GM18505 (cell line): ENCODE data around the gene ULK1.
"Not testable (repeated sequence)": the region's sequence is repeated elsewhere in the genome, so short reads cannot be mapped to it uniquely, and the experiment has no call there.

ENCODE experiments used
- ATAC-seq: cut with Tn5 transposase; IDR thresholded peaks from one replicate; pipeline ENCODE4 v1.9.1; 2021; ENCODE audit not compliant: unreplicated experiment
- POLR2A ChIP-seq: IDR thresholded peaks from 4 replicates; pipeline ENCODE4 v1.6.1; 2011; ENCODE audit warnings: borderline replicate concordance; ENCODE audit not compliant: insufficient read depth, insufficient read length; ENCODE audit errors: extremely low read depth

The ULK1 gene

DNA sequence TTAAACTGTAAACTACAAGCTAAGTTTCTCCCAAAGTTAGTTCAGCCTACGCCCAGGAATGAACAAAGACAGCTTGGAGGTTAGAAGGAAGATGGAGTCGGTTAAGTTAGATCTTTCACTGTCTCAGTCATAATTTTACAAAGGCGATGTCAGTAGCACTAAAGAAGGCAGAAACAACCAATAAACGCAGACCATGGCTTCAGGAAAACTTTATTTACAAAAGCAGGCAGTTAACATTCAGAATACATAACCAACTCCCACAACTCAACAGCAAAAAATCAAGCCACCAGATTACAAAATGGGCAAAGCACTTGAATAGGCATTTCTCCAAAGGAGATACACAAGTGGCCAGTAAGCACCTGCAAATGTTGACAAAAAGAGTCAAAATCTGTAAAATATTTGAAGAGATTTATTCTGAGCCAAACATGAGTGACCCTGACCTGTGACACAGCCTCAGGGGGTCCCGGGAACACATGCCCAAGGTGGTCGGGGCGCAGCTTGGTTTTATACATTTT, 8.8 kb upstream of the ULK1 start:
- TF ChIP-seq POLR2A, result no peak
- no peak for ATAC-seq

DNA sequence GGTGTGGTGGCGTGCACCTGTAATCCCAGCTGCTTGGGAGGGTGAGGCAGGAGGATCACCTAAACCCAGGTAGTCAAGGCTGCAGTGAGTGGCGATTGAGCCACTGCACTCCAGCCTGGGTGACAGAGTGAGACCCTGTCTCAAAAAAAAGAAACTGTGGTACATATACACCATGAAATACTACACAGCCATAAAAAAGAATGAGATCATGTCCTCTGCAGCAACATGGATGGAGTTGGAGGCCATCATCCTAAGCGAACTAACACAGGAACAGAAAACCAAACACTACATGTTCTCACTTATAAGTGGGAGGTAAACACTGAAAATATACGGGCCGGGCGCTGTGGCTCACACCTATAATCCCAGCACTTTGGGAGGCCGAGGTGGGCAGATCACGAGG, 2.7 kb upstream of the ULK1 start:
- ATAC-seq, result not testable (repeated sequence)

DNA sequence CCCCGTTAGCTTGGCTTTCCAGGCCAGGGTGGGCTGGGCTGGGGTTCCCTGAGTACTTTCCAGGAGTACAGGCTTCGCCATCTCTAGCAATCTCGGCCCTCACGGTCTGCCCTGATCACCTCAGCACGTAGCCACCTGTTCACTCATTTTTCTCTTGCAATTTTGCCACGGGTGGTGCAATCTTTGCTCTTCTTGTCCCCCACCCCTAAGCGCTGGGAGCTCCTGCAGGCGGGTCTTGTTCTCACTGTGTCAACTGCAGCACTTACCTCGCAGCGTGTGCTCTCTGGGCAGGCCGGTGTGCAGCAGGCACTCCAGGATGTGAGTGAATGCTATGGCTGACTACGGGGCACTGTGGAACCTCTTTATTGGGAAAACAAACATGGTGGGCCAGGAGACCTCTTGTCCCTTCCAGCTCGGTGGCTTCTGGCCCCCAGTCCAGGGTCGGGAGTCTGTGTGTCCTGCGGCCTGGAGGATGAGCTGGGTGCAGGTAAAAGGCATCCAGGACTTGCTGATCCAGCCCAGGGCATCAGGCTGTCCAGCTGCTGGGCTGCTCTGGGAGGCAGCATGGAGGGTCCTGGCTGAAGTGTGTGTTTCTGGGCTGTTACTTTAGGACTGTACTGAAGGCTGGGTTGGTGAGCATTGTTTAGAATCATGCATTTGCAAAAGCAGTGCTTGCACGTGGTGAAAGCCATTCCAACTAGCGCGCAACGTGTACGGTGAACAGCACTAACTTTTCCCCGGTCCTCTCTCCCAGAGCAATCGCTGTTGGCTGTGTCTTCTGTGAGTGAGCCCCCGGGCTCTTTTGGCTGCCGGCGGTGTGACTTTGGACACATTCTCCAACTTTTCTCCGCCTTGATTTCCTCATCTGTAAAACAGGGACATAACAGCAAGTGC, 1.5 kb upstream of the ULK1 start:
- ATAC-seq, result no peak
- TF ChIP-seq POLR2A, result no peak

DNA sequence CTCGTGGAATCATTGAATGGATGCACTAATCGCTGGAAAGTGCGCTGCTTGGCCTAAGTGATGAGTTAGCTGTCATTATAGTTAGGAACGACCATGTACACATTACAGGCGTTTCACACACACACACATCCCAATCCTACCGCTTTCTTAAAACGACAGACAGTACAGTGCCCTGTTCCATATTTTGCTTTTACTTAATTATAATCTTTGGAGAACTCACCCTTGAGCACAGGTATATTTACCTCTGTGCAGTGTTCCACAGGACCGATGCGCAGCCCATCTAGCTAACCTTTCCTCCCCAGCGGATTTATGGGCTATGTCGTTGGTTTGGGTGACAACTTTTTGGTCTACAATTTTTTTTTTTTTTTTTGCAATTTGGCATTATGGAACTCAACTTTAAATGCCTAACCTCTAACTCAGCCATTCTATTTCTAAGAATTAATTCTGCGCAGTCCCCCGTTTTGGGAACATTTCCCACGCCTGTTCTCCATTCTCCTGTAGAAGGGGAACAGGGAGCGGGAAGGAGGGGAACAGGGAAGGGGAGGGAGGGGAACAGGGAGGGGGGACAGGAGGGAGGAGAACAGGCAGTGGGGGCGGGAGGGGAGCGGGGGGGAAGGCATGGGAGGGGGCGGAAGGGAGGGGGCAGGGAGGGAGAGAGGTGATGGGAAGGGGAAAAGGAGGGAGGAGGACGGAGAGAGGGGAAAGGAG, 663 bp upstream of the ULK1 start:
- TF ChIP-seq POLR2A, result no peak
- no peak for ATAC-seq

DNA sequence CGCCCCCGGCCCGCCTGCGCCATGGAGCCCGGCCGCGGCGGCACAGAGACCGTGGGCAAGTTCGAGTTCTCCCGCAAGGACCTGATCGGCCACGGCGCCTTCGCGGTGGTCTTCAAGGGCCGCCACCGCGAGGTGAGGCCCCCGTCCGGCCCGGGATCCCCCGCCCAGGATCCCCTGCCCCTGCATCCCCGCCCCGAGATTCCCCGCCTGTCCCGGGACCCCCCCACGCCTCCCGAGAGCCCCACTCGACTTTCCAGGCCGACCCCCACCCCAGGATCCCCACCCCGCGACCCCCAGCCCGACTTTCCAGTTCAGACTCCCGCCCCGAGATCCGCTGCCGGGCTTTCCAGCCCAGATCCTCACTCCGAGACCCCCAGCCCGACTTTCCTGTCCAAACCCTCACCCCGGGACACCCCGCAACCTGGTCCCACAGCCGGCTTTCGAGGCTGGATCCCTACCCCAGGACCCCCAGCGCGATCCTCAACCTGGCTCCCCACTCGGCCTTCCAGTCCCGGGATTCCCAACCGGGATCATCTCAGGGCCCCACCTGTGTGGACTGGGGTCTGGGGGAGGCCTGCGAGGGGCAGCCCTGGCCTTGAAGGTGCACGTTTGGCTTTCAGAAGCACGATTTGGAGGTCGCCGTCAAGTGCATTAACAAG, 688 bp downstream of the ULK1 start:
- ATAC-seq, result peak; percentile 6
- no peak for TF ChIP-seq POLR2A

DNA sequence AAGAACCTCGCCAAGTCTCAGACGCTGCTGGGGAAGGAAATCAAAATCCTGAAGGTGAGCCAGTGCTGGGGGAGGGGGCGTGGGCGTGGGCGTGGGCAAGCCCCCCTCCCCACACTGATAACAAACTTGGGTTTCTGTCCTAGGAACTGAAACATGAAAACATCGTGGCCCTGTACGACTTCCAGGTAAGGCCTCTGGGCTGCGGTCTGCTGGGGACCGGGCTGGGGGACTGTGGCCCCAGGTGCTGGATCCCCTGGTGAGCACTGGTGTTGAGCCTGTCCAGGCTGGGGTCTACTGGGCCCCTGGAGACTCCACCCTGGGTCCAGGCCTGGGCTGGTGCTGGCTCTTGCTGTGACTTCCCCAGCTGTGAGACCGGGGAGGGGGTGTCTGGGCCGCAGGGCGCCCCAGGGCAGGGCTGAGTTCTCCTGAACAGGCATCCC, 1.2 kb downstream of the ULK1 start:
- TF ChIP-seq POLR2A, result no peak
- ATAC-seq, result no peak

DNA sequence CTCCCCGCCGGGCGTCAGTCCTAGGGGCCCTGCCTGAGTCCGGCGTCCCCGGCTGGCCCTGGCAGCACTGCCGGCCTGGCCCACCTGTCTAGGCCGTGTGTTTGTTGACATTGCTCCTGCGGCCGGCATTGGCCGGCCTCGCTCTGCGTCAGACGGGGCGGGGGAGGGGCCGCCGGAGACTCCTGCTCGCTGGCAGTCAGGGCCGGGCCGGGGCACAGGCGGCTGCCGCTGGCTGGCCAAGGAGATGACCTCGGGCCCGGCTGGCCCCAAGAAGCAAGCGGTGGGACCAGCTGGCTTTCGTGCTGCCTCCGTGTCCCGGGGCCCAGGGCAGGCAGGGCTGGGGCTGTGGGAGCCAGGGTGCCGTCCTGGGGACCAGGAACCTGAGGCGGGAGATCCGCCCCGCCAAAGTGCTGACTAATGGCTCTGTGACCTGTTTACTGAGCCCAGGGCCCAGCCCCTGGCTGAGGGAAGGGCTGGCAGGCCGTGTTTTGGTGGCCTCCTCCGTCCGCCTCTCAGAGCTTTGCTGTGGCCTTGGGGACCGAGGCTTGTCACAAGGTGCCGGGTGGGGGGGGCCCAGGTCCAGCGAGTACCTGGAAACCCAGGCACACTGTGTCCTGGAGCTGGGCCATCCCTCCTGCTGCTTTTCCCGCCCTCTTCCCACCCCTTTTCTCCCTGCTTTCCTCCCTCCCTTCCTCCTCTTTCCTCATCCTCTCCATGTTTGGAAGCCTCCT, 1.8 kb downstream of the ULK1 start:
- peak; percentile 35 for TF ChIP-seq POLR2A
- ATAC-seq, result peak; percentile 61

DNA sequence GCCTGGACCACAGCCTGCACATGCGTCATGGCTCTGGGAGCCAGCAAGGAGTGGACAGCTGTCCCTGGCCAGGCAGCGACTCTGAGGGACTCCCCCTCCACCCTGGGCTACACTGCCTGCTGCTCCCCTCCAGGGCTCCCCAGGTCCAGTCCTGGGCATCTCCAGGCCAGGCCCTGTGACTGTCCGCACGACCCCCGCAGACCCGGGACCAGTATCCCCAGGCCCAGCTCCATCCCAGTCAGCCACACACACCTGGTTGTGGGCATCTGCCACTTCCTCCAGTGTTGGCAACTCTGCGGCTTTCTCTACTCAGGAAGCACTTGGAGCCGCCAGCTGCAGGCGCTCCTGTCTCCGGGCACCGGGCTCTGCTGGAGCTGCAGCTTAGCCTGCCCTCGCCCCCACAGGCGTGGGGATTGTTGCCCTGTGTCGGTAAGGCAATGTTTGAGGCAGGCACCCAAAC, 2.4 kb downstream of the ULK1 start:
- TF ChIP-seq POLR2A, result no peak

DNA sequence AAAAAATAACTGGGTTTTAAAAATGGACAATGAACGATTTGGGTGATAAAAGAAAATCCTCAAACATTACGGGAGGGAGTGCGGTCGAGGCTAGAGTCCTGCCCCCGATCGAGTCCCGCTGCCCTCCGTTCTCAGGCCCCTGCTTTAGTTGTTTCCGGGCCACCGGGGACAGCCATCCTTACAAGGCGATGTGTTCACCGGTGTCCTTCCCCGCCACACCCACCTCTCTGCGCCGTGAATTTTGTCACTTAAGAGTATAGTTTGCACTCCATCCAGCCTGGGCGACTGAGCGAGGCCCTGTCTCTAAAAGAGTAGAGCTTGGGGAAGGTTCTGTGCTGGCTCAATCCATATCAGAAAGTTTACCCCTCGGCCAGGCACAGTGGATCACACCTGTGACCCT, 2.9 kb downstream of the ULK1 start:
- ATAC-seq, result no peak
- no peak for TF ChIP-seq POLR2A

More for the DNA sequence above, 2.4 kb downstream of the ULK1 start:
- no peak for ATAC-seq

DNA sequence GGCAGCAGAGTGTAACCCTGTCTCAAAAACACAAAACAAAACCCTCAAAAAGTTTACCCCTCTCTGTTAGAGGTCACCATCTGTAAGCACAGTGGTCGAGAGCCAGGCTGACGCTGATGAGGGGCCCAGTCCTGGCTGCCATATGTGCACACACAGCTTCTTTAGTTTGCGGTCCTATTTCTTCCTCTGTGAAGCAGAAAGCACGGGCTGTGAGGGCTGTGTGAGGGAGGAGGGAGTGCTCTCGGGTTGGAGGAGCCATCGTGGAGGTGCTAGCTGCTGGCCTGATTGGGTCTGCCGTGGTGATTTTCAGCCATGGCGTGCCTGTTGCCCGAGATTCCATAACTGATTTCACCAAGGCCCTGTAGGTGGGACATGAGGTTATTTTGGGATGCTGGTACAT, 3.5 kb downstream of the ULK1 start:
- ATAC-seq, result no peak
- TF ChIP-seq POLR2A, result no peak

DNA sequence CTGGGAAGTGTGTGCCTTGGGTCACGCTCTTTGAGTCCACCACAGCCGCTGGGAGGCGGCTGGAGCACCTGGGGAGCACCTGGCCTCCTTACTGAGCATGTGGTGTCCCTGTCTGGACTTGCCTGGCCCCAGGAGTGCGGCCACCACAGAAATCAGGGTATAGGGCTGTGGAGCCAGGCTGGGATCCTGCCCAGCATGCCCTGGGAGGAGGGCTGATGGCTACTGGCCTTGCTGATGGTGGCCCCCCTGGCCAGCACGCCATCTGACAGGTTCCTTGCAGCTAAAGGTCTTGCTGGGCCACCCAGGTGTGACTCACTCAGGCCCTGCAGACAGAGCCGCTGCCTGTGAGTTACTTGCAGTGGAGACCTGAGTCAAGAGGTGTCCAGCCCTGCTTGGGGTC, 6.0 kb downstream of the ULK1 start:
- TF ChIP-seq POLR2A, result no peak
- no peak for ATAC-seq

DNA sequence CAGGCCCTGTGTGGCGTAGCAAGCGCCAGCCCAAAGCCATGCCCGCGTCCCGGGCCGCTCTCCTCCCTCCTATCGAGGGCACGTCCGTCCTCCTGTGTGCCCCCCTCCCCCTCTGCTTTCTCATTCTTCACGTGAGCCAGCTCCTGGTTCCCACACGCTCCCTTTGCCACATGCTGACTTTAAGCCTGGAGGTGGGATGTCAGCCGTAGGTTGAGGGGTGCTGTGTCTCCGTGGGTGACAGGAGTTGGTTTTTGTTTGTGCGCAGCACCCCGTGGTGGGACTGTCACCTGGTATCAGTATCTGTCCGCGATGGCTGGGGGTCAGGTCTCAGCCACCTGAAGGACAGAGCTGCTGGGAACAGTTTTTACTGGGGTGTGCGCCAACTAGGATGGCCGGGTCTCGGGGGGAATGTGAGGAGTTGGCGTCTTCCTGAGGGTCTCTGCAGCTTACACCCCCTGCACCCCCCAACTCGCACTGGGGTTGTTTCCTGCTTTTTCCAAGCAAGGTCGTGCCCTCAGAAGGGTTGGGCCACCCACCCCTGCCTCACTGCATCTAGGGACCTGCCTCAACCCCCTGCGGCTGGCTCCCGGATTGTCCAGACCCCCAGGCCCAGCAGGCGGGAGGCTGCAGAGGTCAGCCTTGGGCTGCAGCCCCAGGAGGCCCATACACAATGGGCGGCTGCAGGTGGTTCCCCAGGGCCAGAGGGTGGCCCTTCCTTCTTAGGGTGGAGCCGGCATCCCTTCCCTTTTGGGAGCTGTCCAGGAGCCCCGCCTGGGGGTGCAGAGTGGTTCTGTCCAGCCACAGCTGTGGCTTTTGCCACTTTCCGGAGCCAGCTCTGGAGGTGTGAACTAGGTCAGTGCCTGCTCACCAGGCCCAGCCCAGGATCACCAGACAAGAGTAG, 7.3 kb downstream of the ULK1 start:
- ATAC-seq, result no peak
- TF ChIP-seq POLR2A, result no peak
